ENCODE data around the gene NKIRAS2.
"Not testable (repeated sequence)": the region's sequence is repeated elsewhere in the genome, so short reads cannot be mapped to it uniquely, and the experiment has no call there.

NKIRAS2 gene

GRCh38 chr17:42018339-42018738 is 1.6 kb upstream of the NKIRAS2 start:
- H3K4me3 ChIP-seq (ENCODE audit: low read length), result peak overlapping the region; percentile 98
- DNase-seq (ENCODE audit: low read depth), result no peak
- no peak for TF ChIP-seq CTCF (IDR thresholded peaks at IDR 0.05; ENCODE audit: insufficient read depth, low read depth, low read length, missing control alignments)

- no peak for DNase-seq (ENCODE audit: low read depth)
- TF ChIP-seq CTCF (IDR thresholded peaks at IDR 0.05; ENCODE audit: insufficient read depth, low read depth, low read length, missing control alignments), result no peak
- no peak overlapping the region for H3K4me3 ChIP-seq (ENCODE audit: low read length)
Measured at GRCh38 chr17:42018988-42019387, 902 bp upstream of the NKIRAS2 start.

GRCh38 chr17:42020845-42021244 is 955 bp downstream of the NKIRAS2 start:
- not testable (repeated sequence) for DNase-seq (ENCODE audit: low read depth)
- H3K4me3 ChIP-seq (ENCODE audit: low read length), result peak overlapping the region; percentile 99

- no peak for DNase-seq (ENCODE audit: low read depth)
- no peak overlapping the region for H3K4me3 ChIP-seq (ENCODE audit: low read length)
- no peak for TF ChIP-seq CTCF (IDR thresholded peaks at IDR 0.05; ENCODE audit: insufficient read depth, low read depth, low read length, missing control alignments)
Measured at GRCh38 chr17:42023524-42024349, 3.8 kb downstream of the NKIRAS2 start.

GRCh38 chr17:42025191-42025579 is 5.3 kb downstream of the NKIRAS2 start:
- TF ChIP-seq CTCF (IDR thresholded peaks at IDR 0.05; ENCODE audit: insufficient read depth, low read depth, low read length, missing control alignments), result no peak
- H3K4me3 ChIP-seq (ENCODE audit: low read length), result no peak overlapping the region
- no peak for DNase-seq (ENCODE audit: low read depth)

GRCh38 chr17:42025936-42026335 is 6.0 kb downstream of the NKIRAS2 start:
- no peak for TF ChIP-seq CTCF (IDR thresholded peaks at IDR 0.05; ENCODE audit: insufficient read depth, low read depth, low read length, missing control alignments)
- H3K4me3 ChIP-seq (ENCODE audit: low read length), result no peak overlapping the region
- DNase-seq (ENCODE audit: low read depth), result no peak

- no peak for TF ChIP-seq CTCF (IDR thresholded peaks at IDR 0.05; ENCODE audit: insufficient read depth, low read depth, low read length, missing control alignments)
- H3K4me3 ChIP-seq (ENCODE audit: low read length), result no peak overlapping the region
- DNase-seq (ENCODE audit: low read depth), result no peak
Measured at GRCh38 chr17:42026857-42027589, 7.1 kb downstream of the NKIRAS2 start.
